ACHN (cell line): ENCODE results near the gene MBD3L2.
"Not testable (repeated sequence)": the region's sequence is repeated elsewhere in the genome, so short reads cannot be mapped to it uniquely, and the experiment has no call there.

Experiments
- DNase-seq: peaks from one replicate; pipeline ENCODE4 v3.0.0-alpha.2; 2015
- in situ Hi-C: cut with HindIII; loops from 2 replicates; pipeline ENCODE4 v1.10.0; 2017; ENCODE audit warnings: low sequenced_read_pairs, low pct_ligation_motif_present, low pct_unique_long_range_greater_than_20kb

MBD3L2 gene

DNA sequence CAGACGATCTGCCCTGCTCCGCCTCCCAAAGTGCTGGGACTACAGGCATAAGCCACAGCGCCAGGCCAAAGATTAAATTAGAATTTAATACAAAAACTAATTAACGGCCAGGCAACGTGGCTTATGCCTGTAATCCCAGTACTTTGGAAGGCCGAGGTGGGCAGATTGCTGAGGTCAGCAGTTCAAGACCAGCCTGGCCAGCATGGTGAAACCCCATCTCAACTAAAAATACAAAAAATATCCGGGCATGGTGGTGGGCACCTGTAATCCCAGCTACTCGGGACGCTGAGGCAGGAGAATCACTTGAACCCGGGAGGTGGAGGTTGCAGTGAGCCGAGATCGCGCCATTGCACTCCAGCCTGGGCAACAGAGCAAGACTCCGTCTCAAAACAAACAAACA lies 6.6 kb downstream of the MBD3L2 start:
- in situ Hi-C loops, DNase-seq: not testable (repeated sequence)

DNA sequence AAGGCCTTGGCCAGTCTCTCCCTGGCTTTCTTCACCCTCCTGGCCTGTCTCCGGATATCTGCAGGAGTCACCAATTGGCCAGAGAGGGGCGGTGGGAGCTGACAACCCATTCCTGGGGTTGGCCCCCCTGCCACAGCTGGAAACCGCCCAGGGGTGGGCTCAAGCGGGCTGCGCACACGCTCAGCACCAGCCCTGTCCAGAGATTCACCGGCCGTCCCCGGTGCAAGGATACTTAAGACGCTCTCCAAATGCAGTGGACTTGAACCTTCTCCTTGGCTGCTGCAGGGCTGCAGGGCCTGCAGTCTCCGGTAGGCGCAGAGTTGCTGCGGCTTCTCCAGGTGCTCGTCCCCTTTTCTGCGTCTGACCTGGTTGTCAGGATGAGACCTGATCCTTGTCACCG lies 7.2 kb downstream of the MBD3L2 start:
- DNase-seq, in situ Hi-C loops: not testable (repeated sequence)

DNA sequence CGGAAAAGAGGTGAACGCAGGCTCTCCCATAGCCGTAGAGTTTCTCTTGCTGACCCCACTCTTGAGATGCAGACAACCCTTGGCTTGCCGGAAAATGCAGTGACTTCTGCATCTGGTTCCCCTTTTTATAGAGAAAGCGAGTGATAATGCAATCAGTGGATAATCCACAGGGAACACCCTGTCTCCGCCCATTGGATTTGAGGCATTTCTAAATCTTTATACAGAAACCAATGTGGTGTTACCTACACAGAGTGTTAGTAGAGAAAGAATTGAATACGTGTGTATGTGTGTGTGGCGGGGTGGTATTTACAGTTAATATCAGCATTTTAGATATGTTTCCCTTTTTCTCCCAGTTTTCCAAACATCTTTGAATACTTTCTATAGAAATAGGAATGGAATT lies 9.5 kb downstream of the MBD3L2 start, which contains the start of gene MBD3L3:
Gene MBD3L3 (minus strand): TSS at position 101 of the 400 bp plus-strand sequence. CDS start 71 bp downstream, at position 30.
- in situ Hi-C loops: not testable (repeated sequence)

DNA sequence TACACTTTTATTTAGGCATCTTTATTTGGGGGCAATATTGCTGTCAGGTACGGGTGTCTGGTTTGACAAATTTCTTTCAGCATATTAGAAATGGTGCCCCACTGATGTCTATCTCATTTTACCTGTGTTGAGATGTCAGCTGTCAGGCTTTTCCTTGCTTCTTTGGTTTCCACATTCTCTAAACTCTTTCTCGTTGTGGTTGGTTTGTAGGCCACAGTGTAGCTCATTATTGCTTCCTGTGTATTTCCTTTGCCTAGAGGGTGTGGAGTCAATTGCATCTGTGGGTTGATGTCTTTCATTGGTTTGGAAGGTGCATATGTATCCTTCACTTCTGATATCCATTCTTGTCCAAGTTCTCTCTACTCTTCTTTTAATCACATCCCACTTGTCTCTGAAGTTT lies 10.9 kb downstream of the MBD3L2 start:
- in situ Hi-C loops, DNase-seq: not testable (repeated sequence)

More for the DNA sequence above, 9.5 kb downstream of the MBD3L2 start, which contains the start of gene MBD3L3:
- DNase-seq: not testable (repeated sequence)

GRCh38 chr19:7063339-7063738 lies 14.2 kb downstream of the MBD3L2 start:
- in situ Hi-C loops: no loop called here
- DNase-seq: no peak

- in situ Hi-C loops: no loop called here
- DNase-seq: no peak
Measured at GRCh38 chr19:7063764-7064418, 14.8 kb downstream of the MBD3L2 start.

DNA sequence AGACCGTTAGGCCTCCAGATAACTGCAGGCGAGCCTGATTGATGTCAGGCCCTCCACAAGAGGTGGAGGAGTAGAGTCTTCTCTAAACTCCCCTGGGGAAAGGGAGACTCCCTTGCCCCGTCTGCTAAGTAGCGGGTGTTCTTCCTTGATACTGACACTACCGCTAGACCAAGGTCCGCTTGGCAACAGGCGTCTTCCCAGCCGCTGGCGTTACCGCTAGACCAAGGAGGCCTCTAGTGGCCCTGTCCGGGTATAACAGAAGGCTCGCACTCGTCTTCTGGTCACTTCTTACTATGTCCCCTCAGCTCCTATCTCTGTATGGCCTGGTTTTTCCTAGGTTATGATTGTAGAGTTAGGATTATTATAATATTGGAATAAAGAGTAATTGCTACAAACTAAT lies 18.0 kb downstream of the MBD3L2 start:
- in situ Hi-C loops, DNase-seq: not testable (repeated sequence)

GRCh38 chr19:7067716-7068115 lies 18.6 kb downstream of the MBD3L2 start:
- in situ Hi-C loops: no loop called here
- no peak for DNase-seq

GRCh38 chr19:7068599-7068998 lies 19.5 kb downstream of the MBD3L2 start:
- in situ Hi-C loops: no loop called here
- DNase-seq: no peak

DNA sequence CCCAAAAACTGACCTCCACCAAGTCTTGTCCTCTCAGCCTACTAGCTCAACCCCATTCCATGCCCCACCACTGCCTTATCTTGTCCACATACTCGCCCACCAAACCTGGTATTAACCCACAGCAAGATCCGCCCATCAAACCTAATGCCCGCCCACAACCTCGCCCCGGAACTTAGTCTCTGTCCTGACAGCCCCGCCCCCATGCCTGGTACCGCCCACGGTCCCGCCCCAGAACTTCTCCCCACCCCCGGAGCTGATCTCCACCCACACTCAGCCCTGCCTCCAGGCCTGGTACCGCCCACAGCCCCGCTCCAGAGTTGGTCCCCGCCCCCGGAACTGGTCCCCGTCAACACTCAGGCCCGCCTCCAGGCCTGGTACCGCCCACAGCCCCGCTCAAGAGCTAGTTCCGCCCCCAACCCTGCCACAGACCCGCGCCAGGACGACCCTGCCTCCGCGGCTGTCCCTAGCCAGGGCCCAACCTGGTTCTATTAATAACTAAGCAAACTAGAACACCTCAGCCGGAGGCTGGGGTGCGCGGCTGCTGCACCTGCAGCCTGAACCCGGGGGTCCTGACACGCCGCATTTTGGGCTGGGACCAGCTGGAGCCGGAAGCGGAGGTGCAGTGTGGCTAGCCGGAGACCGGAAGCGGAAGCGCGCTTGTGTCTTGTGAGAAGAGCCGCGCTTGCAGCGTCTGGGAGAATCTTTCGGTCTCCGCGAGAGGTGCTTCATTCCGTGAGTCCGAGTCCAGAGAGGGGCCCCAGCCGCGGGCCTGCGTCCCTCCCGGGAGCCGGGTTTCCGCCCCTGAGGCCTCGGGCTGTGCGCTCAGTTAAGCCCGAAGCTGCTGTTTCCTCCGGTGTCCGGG lies 20.2 kb downstream of the MBD3L2 start, which contains the start of gene ZNF557:
Gene ZNF557 (plus strand): TSS at position 662 of the 862 bp plus-strand sequence. CDS start 5,372 bp downstream, outside the sequence.
- in situ Hi-C loops: no loop called here
- DNase-seq: peak; percentile 93

DNA sequence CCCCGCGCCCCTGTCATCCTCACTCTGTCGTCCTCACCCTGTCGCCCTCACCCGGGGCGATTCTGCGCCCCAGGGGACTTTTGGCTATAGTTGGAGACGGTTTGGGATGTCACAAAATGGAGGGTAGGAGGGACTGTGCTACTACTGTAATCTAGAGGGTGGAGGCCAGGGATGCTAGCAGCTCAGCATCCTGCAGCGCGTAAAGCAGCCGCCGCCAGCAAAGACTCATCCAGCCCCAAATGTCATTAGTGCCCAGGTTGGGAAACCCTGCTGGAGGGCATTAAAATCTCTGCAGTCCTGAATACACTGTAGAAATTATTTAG lies 20.7 kb downstream of the MBD3L2 start:
- DNase-seq: peak; percentile 1
- in situ Hi-C loops: no loop called here

DNA sequence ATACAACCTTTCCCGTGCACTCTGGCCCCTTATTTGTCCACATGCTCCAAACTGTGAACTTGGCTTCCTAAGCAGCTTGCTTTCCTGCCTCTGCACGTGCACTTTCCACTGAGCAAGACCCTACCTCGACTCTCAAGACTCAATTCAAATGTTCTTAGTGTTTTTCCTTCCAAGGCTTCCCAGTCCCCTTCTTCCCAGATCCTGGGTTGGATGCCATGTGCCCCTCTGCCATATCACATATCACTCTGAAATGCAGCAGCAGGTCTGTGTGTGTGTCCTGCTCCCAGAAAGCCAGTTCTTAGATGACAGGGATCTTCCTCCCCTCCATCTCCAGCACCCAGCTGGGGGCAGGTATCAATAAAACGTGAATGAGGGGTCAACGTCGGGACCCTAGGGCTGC lies 23.4 kb downstream of the MBD3L2 start:
- DNase-seq: no peak
- in situ Hi-C loops: no loop called here

GRCh38 chr19:7074705-7075282 lies 25.7 kb downstream of the MBD3L2 start:
- in situ Hi-C loops: no loop called here

GRCh38 chr19:7076151-7076550 lies 27.0 kb downstream of the MBD3L2 start:
- in situ Hi-C loops: no loop called here
- DNase-seq: no peak

More at GRCh38 chr19:7074705-7075282, 25.7 kb downstream of the MBD3L2 start:
- no peak for DNase-seq

DNA sequence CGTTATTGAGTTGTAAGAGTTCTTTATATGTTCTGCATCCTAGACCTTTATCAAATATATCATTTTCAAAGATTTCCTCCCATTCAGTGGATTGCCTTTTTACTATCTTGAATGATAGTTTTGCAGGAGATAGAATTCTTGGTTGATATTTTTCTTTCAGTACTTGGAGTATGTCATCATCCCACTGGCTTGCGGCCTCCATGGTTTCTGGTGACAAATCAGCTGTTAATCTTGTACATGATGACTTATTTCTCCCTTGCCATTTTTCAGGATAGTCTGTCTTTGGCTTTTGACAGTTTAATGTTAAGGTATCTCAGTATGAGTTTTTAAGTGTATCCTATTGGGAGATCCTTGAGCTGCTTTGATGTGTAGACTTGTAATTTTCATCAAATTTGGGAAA lies 28.9 kb downstream of the MBD3L2 start:
- in situ Hi-C loops: no loop called here
- no peak for DNase-seq

GRCh38 chr19:7083076-7083956 lies 34.2 kb downstream of the MBD3L2 start:
- DNase-seq: peak; percentile 38
- in situ Hi-C loops: no loop called here

- in situ Hi-C loops: no loop called here
- DNase-seq: no peak
Measured at GRCh38 chr19:7088999-7089398, 39.9 kb downstream of the MBD3L2 start.

DNA sequence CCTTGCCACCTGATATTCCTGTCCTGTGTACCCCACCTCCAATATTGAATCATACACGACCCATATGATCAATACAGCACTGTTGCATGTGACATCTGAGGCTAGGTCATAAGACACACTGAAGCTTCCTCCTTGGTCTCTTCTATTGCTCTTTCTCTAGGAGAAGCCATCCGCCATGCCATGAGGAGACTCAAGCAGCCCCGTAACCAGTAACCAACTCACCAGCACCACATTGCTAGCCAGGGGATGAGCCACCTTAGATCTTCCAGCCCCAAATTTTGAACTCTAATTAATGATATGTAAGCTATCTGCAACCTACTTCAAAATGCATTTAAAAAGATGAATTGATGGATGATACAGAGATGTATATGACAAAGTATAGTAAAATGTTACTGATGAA lies 49.0 kb downstream of the MBD3L2 start:
- no peak for DNase-seq
- in situ Hi-C loops: no loop called here
